GM20431 (cell line): ENCODE results near the gene COPS6.

ENCODE experiments used
- in situ Hi-C: fragments of 300-500 bp; cut with MseI, MboI; formaldehyde crosslinking; loops from one replicate; pipeline ENCODE4 v1.15.0; 2020; ENCODE audit warnings: low sequenced_read_pairs; ENCODE audit not compliant: unreplicated experiment

The COPS6 gene

GRCh38 chr7:100088621-100089457 is at the start of gene COPS6:
Gene COPS6 (plus strand): TSS chr7:100088969. CDS start chr7:100088991, 22 bp downstream.
- in situ Hi-C loops: no loop called here

GRCh38 chr7:100040575-100040974 is 48.2 kb upstream of the COPS6 start:
- in situ Hi-C loops: no loop called here

GRCh38 chr7:100044718-100045117 is 44.1 kb upstream of the COPS6 start:
- in situ Hi-C loops: no loop called here

DNA sequence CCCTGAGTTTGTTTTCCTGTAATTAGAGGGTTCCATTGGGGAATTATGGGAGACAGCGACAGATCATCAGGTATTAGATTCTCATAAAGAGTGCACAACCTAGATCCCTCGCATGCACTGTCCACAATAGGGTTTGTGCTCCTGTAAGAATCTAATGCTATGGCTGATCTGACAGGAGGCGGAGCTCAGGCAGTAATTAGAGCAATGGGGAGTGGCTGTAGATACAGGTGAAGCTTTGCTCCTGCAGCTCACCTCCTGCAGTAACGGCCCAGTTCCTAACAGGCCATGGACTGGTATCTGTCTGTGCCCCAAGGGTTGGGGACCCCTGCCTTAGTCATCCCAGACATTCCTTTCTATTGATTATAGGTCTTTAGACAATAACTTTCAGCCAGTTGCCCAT is 40.1 kb upstream of the COPS6 start:
- in situ Hi-C loops: no loop called here

GRCh38 chr7:100049441-100050291 is 39.1 kb upstream of the COPS6 start, which contains the start of gene ZSCAN21:
Gene ZSCAN21 (plus strand): TSS chr7:100049774. CDS start chr7:100057007, 7,233 bp downstream.
- in situ Hi-C loops: no loop called here

DNA sequence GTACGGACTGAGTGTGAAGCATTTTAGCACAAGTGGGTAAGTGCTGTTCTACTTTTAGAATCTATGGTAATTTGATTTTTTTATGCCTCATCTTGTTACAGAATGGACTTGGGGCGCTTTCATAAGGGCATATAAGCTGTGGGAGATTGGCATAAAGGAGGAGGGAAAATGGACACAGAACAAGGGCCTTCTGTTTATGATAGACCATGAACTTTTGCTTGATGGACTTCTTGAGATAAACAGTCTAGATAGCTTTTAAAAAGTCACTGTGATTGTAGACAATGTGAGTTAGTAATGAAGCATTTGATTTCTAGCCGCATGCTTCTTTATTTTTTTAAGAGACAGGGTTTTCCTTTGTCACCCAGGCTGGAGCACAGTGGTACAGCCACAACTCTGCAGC is 37.2 kb upstream of the COPS6 start:
- in situ Hi-C loops: no loop called here

DNA sequence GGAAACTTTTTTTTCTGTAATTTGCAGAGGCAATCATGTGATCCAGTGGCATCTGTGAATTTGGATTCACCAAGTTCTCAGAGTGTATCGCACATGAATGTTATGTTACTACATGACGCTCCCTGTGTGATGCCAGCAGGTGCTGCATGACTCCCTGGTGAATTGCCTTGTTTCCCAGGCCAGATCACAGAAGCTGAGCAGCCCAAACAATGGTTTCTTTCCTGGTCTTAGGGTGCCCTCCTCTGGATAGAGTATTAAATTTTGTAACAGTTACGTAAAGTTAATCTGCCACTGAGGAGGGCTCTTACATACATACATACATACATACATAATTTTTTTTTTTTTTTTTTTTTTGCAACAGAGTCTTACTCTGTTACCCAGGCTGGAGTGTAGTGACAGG is 35.6 kb upstream of the COPS6 start:
- in situ Hi-C loops: no loop called here

GRCh38 chr7:100057006-100057405 is 31.8 kb upstream of the COPS6 start:
- in situ Hi-C loops: no loop called here

GRCh38 chr7:100059251-100059739 is 29.5 kb upstream of the COPS6 start:
- in situ Hi-C loops: no loop called here

DNA sequence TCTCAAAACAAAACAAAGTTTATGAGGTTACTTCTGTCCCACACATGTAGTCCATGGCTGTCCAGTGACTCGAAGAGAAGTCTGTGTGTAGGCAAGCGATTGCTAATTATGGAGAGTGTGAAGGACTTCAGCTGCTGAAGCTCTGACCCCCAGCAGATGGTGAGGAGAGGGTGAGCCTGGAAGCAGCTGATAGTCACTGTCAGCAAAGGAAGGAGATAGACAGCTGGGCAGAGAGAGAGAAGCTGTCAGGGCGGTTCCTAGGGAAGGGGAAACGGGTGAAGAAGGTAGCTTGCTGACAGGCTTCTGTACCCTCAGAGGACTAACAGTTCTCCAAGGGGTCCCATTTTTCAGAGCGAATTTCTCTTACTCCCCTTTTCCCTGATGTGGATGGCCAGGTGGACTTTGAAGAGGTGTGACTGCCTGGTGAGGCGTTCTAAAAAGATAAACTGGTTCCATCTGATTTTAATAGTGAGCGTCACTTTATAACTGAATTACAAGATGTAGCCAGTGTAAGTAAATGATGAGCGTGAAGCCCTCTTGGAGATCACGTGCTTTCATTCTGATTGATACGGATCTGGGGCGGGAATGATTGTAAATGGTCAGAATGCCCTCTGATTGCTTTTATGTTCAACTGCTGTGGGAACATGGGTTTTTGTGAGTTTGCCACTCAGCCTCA is 27.1 kb upstream of the COPS6 start:
- in situ Hi-C loops: no loop called here

DNA sequence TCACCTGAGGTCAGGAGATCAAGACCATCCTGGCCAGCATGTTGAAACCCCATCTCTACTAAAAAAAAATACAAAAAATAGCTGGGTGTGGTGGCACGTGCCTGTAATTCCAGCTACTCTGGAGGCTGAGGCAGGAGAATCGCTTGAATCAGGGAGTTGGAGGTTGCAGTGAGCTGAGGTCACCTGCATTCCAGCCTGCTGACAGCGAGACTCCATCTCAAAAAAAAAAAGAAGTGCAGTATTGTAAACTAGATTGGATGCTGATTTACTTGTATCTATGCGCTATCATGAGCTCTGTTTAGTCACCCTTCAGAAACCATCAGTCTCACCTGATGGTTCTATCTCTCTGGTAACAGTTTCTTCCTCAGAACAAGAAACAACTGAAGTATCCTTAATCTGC is 25.4 kb upstream of the COPS6 start:
- in situ Hi-C loops: no loop called here

GRCh38 chr7:100064162-100064561 is 24.6 kb upstream of the COPS6 start:
- in situ Hi-C loops: no loop called here

- in situ Hi-C loops: no loop called here
These were observed 23.1 kb upstream of the COPS6 start for GRCh38 chr7:100065452-100066186.

- in situ Hi-C loops: no loop called here
These were observed 21.8 kb upstream of the COPS6 start for GRCh38 chr7:100066953-100067352.

DNA sequence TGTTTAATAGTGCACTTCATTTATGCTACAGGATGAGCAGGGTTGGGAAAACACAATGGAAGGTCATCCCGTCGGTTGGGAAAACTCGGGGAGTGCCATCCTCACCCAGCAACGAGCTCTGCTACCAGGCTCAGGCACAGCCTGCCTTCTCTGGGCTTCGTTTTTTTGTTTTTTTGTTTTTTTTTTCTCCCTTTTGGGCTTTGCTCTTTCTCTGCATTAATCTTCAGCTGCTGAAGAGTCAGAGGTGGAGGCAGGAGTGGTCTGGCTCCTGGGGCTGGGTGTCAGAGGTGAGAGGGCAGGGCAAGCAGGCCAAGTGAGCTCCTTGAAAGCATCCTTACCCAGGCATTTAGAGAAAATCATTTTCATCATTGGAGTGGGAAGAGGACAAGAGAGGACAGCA is 18.8 kb upstream of the COPS6 start:
- in situ Hi-C loops: no loop called here

GRCh38 chr7:100071018-100071723 is 17.6 kb upstream of the COPS6 start:
- in situ Hi-C loops: no loop called here

DNA sequence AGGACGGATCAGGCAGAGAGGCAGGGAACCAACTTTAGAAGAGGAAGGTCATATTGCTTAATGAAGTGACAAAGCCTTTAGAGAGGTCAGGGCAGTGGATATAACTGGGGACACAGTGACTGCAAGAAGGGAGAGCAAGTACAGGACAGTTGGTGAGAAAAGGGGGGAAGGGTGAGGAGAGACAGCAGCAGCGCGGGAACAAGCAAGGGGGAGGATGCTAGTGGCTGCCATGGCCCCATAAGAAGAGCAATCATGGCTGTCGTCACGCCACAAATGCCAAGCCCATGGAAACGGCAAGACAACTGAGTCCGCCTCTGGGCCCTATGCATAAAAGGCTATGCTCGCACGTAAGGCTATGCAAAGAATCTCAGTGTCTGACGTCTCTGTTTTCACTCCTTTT is 16.3 kb upstream of the COPS6 start:
- in situ Hi-C loops: no loop called here

DNA sequence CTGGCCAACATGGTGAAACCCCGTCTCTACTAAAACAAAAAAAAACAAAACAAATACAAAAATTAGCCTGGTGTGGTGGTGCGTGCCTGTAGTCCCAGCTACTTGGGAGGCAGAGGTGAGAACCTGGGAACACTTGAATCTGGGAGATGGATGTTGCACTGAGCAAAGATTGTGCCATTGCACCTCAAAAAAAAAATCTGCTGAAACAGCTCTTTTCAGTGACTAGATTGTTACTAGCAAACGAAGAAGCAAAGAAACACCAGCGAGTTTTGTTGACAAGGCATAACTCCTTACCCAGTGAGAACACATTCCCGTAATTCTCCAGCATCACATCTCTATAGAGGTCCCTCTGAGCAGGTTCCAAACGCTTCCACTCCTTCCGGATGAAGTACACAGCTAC is 13.9 kb upstream of the COPS6 start:
- in situ Hi-C loops: no loop called here

DNA sequence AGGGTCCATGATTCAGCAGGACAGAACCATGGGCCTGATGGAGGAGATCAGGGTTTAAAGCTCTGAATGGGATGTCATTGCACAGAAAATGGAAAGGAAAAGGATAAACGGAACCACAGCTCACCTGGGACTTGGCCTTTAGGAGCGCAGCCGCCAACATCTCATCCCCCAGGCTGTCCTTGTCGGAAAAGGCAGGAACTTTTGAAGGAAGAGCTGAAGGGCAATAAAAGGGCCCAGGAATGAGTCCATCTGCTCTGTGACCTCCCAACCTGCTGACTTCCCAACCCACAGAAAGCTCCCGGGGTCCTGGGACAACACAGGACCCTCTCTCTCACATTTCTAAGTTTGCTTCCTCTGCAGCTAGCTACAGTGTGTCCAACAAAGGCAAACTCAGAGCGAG is 13.4 kb upstream of the COPS6 start:
- in situ Hi-C loops: no loop called here
